ENCODE data around the gene SOCS2.

SOCS2 gene

DNA sequence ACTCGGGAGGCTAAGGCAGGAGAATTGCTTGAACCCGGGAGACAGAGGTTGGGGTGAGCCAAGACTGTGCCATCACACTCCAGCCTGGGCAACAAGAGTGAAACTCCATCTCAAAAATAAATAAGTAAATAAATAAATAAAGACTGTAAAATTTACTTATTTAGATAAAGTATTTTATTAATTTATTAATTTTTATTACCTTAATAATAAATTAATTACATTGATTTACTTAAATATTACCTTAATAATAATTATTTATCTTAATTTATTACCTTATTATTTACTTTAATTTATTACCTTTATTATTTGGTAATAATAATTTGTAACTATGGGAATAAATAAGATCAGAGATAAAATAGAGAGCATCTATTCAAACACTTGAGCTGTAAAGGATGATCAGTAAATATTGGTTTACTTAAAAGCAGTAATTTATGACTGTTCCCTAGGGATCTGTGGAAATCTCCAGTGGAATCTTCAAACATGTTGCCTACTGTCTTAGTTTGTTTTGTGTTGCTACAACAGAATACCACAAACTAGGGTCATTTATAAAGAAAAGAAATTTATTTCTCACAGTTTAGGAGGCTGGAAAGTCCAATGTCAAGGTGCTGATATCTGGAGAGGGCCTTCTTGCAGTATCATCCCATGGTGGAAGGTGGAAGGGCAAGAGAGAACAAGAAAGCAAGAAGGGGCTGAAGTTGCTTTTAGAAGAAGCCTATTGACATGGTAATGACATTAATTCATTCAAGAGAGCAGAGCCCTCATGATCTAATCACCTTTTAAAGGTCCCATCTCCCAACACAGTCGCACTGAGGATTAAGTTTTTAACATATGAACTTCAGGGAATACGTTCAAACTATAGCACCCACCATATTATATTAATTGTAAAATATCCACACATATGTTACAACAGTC is 37.1 kb downstream of the SOCS2 start:
- H2AFZ ChIP-seq (ENCODE audit: low read depth, low read length), result no peak overlapping the region
- no peaks in the 10 kb centered on the region for H3K27me3 ChIP-seq (ENCODE audit: low read depth, low read length)
- no peak overlapping the region for H3K27ac ChIP-seq (ENCODE audit: low read length)
- no peak overlapping the region for H3K9ac ChIP-seq (ENCODE audit: low read length)
- H4K20me1 ChIP-seq (ENCODE audit: insufficient read depth, low read length), result no peaks in the 10 kb centered on the region
- no peaks in the 10 kb centered on the region for H3K36me3 ChIP-seq (replicated peaks; ENCODE audit: low read depth, low read length)
- H3K4me2 ChIP-seq (ENCODE audit: low read length), result no peak overlapping the region
- no peaks in the 10 kb centered on the region for H3K9me3 ChIP-seq (ENCODE audit: insufficient read depth, low read length)
- TF ChIP-seq, protein P1, sequence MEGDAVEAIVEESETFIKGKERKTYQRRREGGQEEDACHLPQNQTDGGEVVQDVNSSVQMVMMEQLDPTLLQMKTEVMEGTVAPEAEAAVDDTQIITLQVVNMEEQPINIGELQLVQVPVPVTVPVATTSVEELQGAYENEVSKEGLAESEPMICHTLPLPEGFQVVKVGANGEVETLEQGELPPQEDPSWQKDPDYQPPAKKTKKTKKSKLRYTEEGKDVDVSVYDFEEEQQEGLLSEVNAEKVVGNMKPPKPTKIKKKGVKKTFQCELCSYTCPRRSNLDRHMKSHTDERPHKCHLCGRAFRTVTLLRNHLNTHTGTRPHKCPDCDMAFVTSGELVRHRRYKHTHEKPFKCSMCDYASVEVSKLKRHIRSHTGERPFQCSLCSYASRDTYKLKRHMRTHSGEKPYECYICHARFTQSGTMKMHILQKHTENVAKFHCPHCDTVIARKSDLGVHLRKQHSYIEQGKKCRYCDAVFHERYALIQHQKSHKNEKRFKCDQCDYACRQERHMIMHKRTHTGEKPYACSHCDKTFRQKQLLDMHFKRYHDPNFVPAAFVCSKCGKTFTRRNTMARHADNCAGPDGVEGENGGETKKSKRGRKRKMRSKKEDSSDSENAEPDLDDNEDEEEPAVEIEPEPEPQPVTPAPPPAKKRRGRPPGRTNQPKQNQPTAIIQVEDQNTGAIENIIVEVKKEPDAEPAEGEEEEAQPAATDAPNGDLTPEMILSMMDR (IDR thresholded peaks at IDR 0.05; ENCODE audit: low read depth, low read length), result no peak
- H3K4me1 ChIP-seq (ENCODE audit: low read length), result no peaks in the 10 kb centered on the region
- H3K4me3 ChIP-seq (ENCODE audit: low read length), result no peak overlapping the region
- no peaks in the 10 kb centered on the region for H3K79me2 ChIP-seq (ENCODE audit: low read length)

DNA sequence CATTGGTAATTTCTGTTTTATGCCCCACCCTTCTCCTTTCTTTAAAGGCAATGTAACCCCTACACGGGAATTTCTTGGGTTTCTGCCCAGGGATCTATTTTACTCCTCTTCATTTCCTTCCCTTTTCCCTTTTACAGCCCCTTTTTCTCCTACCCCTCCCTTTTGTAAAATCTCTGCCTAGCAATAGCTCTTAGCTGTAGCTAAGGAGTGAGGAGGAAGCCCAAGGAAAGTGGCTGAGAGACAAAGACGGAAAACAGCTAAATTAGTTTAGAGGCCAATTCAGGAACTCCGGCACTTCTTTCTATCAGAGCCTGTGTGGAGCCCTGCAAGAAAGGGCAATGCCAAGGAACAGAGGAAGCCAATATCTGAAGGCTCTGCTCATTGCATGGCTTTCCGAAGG is 40.3 kb downstream of the SOCS2 start:
- Histone ChIP-seq H3K36me3 (replicated peaks; ENCODE audit: low read depth, low read length) (peaks cover 3% of the 10 kb centered on the region), H3K4me1 (ENCODE audit: low read length) (peaks cover 21% of the 10 kb centered on the region), H3K4me3 (ENCODE audit: low read length) (no peak overlapping the region), H3K79me2 (ENCODE audit: low read length) (no peaks in the 10 kb centered on the region), H3K4me2 (ENCODE audit: low read length) (no peak overlapping the region), H2AFZ (ENCODE audit: low read depth, low read length) (no peak overlapping the region), H4K20me1 (ENCODE audit: insufficient read depth, low read length) (no peaks in the 10 kb centered on the region), H3K9me3 (ENCODE audit: insufficient read depth, low read length) (no peaks in the 10 kb centered on the region), H3K27ac (ENCODE audit: low read length) (no peak overlapping the region), H3K9ac (ENCODE audit: low read length) (no peak overlapping the region), H3K27me3 (ENCODE audit: low read depth, low read length) (no peaks in the 10 kb centered on the region)
- TF ChIP-seq EZH2phosphoT487 (IDR thresholded peaks at IDR 0.05; ENCODE audit: low read depth), result no peak
- TF ChIP-seq, protein P1 (IDR thresholded peaks at IDR 0.05; ENCODE audit: low read depth, low read length), result no peak

DNA sequence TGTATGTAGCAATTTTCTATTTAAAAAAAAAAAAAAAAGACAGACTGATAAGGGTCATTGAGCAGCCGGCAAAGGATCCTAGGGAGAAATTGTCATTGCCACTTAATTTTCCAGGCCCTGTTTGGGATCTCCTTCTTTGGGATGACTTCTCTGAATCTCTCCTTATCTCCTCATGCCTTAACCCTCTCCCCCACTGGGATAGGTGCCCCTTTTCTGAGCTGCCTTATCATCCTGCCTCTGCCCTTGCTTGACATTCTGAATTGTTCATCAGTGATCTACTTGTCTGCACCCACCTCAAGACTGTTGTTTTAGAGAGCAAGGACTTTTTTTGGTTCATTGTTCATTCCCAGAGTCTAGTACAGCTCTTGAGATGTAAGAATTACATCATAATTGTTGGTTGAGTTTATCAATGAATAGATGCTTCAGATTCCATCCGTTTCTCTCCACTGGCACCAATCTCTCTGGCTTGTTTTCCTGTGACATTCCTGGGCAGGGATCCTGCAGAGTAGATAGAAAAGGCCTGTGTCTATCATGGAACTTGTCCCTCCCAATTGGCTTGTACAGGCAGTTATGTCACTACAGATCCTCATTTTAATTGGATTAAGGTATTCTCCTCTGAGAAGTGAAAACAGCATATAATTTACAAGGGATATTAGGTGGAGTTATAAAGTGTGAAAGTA is 42.6 kb downstream of the SOCS2 start:
- no peak for TF ChIP-seq EZH2phosphoT487 (IDR thresholded peaks at IDR 0.05; ENCODE audit: low read depth)
- TF ChIP-seq, protein P1 (IDR thresholded peaks at IDR 0.05; ENCODE audit: low read depth, low read length), result no peak

DNA sequence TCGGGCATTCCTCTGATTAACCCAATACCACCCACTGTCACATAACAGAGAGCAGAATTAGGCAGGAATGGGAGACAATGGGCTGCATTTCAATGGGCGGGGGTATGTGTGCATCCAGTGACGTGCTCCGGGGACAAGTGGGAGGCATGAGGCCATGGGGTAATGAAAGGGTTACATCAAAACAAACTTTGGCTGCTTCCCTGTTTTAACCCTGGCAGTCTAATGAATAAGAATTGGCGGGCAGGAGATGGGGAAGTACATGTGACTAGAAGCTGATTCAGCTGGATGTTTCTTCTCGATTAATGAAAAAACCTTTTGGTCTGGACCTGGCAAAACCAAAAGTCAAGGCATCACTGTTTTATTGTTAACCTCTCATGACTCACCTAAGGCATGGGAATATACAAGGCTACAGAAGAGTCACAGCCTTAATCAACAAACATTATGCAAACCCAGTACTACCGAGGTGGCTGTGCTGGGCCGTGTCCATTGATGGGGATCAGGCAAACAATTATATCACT is 44.2 kb downstream of the SOCS2 start:
- peak overlapping the region; percentile 36; the same call in 1 of the 2 replicates for H2AFZ ChIP-seq (ENCODE audit: low read depth, low read length)
- H3K27ac ChIP-seq (ENCODE audit: low read length), result no peak overlapping the region
- H3K4me3 ChIP-seq (ENCODE audit: low read length), result no peak overlapping the region
- H3K27me3 ChIP-seq (ENCODE audit: low read depth, low read length), result no peaks in the 10 kb centered on the region
- no peaks in the 10 kb centered on the region for H3K9me3 ChIP-seq (ENCODE audit: insufficient read depth, low read length)
- no peak overlapping the region for H3K4me2 ChIP-seq (ENCODE audit: low read length)
- no peak for TF ChIP-seq EZH2phosphoT487 (IDR thresholded peaks at IDR 0.05; ENCODE audit: low read depth)
- TF ChIP-seq, protein P1 (IDR thresholded peaks at IDR 0.05; ENCODE audit: low read depth, low read length), result no peak
- no peaks in the 10 kb centered on the region for H3K79me2 ChIP-seq (ENCODE audit: low read length)
- H4K20me1 ChIP-seq (ENCODE audit: insufficient read depth, low read length), result no peaks in the 10 kb centered on the region
- H3K4me1 ChIP-seq (ENCODE audit: low read length), result peaks cover 31% of the 10 kb centered on the region
- H3K36me3 ChIP-seq (replicated peaks; ENCODE audit: low read depth, low read length), result peaks cover 3% of the 10 kb centered on the region
- H3K9ac ChIP-seq (ENCODE audit: low read length), result no peak overlapping the region

More for the DNA sequence above, 42.6 kb downstream of the SOCS2 start:
- Histone ChIP-seq H3K4me3 (ENCODE audit: low read length) (no peak overlapping the region), H3K9ac (ENCODE audit: low read length) (no peak overlapping the region), H3K4me1 (ENCODE audit: low read length) (peaks cover 21% of the 10 kb centered on the region), H4K20me1 (ENCODE audit: insufficient read depth, low read length) (no peaks in the 10 kb centered on the region), H2AFZ (ENCODE audit: low read depth, low read length) (no peak overlapping the region), H3K9me3 (ENCODE audit: insufficient read depth, low read length) (no peaks in the 10 kb centered on the region), H3K27me3 (ENCODE audit: low read depth, low read length) (no peaks in the 10 kb centered on the region), H3K27ac (ENCODE audit: low read length) (no peak overlapping the region), H3K79me2 (ENCODE audit: low read length) (no peaks in the 10 kb centered on the region), H3K36me3 (replicated peaks; ENCODE audit: low read depth, low read length) (peaks cover 3% of the 10 kb centered on the region), H3K4me2 (ENCODE audit: low read length) (no peak overlapping the region)
